GM18870 (cell line): Measurements from ENCODE around the gene LSMEM2.
"Not testable (repeated sequence)": the region's sequence is repeated elsewhere in the genome, so short reads cannot be mapped to it uniquely, and the experiment has no call there.

Experiments used
- ATAC-seq: cut with Tn5 transposase; IDR thresholded peaks from one replicate; pipeline ENCODE4 v1.9.1; 2021; ENCODE audit warnings: moderate library complexity; ENCODE audit not compliant: unreplicated experiment

Gene LSMEM2

DNA sequence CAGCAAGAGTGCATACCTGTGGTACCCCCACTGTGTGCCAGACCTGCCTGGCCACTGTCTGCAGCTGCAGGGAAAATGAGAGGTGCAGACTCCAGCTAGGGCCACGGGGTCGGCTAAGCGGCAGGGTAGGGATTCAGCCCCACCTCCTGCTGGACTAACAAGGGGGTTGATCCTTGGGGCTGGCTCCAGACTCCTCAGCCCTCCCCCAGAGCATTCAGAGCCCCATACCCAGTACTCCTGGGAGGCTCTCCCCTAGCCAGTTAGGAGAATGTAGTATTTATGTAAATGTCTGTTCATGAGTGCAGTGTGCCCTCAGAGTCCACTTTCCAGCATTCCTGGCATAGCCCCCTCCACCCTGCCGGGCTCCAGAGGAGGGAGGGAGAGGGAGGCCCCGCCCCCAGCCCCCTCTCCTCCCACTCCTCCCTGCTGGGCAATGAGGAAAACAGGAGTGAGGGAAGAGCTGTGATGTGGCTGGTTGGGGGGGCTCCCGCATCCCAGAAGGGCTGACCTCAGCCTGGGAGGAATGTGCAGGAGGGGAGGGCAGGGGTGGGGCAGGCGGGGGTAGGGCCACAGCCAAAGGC is 14.4 kb upstream of the LSMEM2 start:
- no peak for ATAC-seq

DNA sequence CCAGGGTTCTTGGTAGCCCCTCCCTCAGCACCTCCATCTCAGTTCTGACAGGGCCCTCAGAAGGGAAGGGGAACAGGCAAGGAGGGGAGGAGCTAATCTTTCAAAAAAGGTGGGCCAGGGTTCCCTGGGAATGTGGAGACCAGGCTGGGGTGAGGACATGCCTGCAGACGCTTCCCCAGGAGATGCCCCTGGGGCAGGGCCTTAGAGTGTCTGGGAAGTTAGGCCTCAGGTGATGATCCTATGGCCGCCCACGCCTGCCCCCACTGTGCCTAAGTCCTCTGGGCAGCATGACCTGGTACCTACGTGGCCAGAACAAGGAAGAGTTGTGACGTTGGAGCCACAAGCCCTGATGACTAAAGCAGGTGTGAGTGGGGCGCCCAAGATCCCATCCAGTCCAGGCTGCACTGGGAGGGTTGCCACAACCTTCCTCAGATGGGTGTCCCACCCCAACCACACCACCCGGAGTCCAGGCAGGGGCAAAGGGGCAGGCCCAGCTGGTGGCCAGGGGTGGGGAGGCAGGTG is 13.9 kb upstream of the LSMEM2 start:
- no peak for ATAC-seq

DNA sequence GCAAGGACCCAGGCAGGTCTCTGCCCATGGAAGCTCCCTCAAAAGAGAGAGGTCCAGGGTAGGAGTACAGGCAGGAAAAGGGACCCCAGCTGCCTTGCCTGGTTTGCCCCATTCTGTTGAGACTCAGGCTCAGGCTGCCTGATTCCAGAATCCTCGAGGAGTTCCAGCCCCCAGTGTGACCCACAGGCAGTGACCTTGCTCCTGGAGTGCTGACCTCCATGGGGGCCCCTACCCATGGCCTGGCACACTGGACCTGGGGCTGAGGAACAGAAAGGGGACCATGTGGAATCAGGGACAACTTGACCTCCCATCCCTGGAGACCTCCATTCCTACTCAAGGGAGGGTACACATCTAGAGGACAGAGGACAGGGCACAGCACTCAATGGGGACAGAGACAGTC is 13.3 kb upstream of the LSMEM2 start:
- ATAC-seq: no peak

DNA sequence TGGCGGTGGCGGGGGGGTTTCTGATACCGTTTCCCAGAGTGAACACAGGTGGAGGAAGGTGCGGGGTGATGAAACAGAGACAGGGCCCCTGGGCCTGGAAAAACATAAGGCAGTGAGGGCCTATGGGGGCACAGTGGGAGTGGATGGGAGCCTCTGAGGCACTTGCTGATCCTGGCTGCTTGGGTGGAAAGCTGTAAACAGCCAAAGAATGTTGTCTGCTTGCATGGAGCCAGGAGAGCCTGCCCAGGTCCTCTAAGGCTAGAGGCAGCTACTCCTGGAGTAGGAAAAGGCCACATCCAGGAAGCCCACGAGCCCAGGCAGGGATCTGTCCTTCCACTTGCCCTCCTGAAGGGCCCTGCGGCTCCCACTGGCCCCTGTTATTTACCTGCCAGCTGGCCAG is 12.9 kb upstream of the LSMEM2 start:
- ATAC-seq: no peak

DNA sequence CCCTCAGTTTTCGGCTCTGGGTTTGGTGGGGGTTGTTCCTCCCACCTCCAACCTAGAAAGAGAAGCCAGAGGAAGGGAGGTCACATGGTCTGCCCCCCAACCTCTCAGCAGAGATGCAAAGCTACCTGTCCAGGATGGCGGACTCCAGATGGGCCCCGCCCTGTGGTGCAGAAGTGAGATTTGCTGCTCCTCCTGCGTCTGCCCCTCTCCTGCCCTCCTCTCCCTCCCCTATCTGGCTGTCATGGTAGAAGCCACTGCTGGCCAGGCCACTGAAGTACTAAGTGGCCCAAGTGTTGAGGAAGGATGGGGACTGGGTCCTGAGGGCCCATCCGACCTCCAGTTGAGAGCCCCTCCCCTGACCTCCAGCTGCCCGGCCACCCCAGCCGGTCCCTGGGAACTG is 12.1 kb upstream of the LSMEM2 start:
- no peak for ATAC-seq

DNA sequence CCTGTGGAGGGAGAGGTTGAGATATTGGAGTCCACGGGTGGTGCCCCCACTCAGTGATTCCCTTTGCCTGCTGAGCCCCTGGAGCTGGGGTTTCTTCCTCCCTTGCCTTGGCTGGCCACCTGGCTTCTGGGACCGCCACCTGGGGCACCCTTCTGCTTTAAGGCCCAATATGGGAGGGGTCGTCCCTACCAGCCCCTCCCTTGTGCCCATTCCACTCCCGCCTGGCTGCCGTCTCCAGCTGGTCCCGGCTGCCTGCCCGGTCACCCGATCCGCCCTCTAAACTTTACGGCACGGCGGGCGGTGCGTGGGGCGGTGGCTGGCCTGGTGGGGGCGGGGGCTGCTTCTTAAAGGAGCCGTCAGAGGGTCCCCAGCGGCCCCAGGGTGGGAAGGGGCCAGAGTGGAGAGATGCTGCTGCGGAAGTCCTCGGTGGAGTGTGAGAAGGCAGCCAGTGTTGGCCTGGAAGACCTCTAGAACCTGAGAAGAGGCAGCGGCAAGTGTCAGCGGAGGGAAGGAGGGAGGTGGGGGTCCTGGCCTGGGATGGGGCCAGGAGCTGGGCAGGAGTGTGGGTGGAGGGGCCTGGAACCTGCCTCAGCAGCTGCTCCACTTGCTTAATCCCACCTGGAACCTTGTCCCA is 11.5 kb upstream of the LSMEM2 start:
- ATAC-seq: no peak

DNA sequence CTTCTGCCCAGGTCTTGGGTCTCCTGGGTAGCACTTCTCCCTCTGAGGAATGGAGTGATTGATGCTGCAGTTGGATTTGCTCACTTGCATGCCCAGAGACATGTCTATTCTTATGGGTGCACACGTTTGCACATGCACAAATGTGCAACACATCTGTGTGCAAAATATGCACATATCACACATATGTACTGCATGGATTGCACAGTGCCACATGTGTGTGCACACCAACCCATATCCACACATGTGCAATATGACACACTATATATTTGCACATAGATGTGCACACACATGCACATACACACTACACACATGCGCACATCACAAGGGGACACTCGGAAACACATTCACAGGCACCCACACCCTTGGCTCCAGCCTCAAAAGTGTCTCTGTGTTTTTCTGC is 10.6 kb upstream of the LSMEM2 start:
- no peak for ATAC-seq

DNA sequence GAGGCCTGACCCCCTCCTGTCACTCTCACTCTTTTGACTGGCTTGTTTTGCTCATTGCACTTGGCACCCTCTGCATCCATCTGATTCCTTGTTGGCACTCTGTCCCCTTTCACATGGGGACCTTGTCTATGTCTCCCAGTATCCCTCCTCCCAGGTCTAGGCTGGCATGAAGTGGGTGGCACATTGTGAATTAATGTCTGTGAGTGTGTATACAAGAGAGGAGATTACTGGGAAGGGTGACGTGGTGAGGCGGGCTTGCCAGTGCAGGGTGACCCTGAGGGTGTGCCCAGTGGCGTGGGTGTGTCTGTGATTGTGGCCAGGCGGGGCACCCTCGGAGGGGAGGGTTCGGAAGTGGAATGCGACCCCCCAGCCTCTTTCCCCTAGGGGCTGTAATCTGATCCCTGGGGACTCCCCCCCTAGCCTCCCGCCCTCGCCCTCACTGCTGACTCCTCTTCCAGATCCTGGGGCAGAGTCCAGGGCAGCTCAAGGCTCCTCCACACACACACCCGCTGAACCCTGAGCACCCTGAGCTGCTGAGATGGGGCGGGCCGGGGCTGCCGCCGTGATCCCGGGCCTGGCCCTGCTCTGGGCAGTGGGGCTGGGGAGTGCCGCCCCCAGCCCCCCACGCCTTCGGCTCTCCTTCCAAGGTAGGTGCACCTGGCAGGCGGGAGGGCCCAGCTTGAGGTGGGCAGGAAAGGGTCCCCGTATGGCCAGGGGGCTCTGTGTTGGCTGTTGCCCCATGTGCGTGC is 10.0 kb upstream of the LSMEM2 start, which contains the start of gene SEMA3B:
Gene SEMA3B, plus strand, starts transcription at position 445 of the 749 bp plus-strand sequence. Its CDS starts 94 bp downstream, at position 539.
- ATAC-seq: no peak

DNA sequence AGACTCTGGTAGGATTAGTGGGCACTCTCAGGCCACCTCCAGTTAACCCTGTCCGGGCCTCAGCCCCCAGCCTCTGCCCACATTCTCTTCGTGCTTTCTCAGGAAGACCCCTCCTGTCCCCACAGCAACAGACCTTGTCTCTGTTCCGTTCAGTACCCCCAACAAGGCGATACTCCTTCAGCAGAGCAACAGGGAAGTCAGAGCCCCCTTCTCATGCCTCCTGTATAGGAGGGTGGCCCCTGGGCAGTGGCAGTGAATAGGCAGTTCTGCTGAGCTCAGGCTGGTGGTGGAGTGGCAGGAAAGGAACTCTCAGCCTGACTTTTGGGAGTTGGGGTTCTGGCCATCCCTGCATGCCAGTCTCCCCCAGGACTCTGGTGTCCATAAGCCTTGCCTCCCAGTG is 9.4 kb upstream of the LSMEM2 start:
- no peak for ATAC-seq

DNA sequence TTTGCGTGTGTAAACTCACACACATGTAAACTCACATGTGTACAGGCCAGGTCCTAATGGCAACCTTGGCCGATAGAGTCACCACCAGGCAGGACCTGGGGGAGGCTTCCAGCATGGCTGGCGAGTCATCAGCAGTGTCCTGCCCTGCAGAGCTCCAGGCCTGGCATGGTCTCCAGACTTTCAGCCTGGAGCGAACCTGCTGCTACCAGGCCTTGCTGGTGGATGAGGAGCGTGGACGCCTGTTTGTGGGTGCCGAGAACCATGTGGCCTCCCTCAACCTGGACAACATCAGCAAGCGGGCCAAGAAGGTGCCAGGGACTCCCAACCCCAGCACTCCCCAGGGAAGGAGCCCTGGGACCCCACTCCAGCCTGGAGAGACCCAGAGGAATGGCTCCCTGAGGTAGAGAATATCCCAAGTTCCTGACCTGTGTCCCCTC is 8.9 kb upstream of the LSMEM2 start:
- no peak for ATAC-seq

DNA sequence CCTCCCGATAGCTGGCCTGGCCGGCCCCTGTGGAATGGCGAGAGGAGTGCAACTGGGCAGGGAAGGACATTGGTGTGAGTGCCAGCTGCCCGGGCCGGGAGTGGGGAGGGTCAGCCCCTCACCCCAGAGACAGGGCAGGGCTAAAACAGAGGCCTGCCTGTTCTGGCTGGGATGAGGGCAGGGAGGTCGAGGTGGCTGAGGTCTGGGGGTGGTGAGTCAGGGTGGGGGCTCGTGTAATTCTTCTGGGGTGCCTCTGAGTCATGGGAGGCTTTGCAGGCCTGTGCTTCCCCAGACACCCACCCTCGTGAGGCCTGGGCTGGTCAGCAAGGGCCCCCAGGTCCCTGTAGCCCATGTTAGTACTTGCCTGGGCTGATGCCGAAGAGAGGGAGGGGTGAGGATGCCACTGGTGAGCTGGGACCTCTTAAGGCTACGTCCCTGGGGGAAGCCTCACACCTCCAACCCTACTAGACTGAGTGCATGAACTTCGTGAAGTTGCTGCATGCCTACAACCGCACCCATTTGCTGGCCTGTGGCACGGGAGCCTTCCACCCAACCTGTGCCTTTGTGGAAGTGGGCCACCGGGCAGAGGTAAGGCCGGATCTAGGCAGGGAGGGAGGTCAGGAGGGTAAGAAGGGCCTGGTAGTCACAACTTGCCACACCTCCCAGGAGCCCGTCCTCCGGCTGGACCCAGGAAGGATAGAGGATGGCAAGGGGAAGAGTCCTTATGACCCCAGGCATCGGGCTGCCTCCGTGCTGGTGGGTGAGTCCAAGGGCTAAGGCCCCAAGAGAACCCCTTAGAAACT is 8.3 kb upstream of the LSMEM2 start:
- no peak for ATAC-seq

DNA sequence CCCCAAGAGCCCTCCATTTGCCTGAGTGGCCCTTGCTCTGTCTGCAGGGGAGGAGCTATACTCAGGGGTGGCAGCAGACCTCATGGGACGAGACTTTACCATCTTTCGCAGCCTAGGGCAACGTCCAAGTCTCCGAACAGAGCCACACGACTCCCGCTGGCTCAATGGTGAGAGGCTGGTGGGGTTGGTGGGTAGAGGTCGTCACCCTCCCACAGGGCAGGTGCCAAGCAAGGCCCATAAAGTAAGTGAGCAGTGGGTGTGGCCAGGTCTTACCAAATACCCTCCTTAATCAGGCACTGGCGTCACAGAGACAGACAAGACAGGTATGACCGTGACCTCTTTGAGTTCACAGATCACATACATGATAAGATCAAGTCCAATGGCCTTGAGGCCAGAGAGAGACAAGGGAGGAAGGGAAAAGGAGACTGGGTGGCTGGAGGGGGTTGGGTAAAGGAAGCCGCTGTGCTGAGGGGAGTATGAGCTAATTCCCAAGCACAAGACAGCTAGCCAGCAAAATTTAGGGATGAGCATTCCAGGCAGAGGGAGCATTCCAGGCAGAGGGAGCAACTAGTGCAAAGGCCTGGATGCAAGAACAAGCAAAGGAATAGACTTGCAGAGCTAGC is 7.5 kb upstream of the LSMEM2 start:
- no peak for ATAC-seq

DNA sequence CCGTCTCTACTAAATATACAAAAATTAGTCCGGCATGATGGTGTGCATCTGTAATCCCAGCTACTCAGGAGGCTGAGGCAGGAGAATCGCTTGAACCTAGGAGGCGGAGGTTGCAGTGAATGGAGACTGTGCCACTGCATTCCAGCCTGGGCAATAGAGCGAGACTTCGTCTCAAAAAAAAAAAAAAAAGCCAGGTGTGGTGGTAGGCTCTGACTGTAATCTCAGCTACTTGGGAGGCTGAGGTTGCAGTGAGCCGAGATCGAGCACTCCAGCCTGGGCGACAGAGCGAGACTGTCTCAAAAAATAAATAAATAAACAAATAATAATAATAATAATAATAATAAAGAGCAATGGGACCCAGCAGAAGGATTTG is 6.4 kb upstream of the LSMEM2 start:
- ATAC-seq: not testable (repeated sequence)

DNA sequence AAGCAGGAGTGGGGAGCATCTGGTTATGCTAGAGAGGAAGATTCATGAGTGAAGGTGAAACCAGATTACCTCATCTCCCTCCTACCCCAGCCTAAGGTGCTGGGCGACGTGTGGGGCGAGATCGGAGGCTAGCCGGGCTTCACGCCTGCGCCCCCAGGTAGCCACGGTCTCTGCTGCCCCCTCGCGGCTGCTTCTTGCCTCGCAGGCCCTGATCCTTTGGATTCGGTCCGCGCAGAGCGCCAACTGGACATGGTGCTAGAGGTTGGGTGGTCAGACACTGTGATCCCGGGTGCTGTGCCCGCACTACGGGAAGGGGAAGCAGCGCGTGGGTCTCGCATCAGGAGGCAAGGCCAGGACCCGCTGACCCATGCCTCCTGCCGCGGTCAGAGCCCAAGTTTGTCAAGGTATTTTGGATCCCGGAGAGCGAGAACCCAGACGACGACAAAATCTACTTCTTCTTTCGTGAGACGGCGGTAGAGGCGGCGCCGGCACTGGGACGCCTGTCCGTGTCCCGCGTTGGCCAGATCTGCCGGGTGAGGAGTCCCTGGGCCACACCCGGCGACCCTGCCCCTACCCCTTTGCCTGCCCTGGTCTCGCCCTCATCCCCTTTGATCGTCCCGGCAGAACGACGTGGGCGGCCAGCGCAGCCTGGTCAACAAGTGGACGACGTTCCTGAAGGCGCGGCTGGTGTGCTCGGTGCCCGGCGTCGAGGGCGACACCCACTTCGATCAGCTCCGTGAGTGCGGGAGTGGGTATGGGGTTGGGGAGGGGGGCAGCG is 5.8 kb upstream of the LSMEM2 start:
- peak; percentile 71 for ATAC-seq

DNA sequence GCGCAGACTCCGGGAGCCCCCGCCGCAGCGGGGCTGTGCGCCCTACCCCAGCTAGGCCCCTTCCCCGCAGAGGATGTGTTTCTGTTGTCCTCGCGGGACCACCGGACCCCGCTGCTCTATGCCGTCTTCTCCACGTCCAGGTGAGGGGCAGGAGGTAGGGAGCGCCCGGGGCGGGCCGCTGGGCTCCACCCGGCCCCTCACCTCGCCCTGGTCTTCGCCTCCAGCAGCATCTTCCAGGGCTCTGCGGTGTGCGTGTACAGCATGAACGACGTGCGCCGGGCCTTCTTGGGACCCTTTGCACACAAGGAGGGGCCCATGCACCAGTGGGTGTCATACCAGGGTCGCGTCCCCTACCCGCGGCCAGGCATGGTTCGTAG is 5.2 kb upstream of the LSMEM2 start:
- no peak for ATAC-seq

DNA sequence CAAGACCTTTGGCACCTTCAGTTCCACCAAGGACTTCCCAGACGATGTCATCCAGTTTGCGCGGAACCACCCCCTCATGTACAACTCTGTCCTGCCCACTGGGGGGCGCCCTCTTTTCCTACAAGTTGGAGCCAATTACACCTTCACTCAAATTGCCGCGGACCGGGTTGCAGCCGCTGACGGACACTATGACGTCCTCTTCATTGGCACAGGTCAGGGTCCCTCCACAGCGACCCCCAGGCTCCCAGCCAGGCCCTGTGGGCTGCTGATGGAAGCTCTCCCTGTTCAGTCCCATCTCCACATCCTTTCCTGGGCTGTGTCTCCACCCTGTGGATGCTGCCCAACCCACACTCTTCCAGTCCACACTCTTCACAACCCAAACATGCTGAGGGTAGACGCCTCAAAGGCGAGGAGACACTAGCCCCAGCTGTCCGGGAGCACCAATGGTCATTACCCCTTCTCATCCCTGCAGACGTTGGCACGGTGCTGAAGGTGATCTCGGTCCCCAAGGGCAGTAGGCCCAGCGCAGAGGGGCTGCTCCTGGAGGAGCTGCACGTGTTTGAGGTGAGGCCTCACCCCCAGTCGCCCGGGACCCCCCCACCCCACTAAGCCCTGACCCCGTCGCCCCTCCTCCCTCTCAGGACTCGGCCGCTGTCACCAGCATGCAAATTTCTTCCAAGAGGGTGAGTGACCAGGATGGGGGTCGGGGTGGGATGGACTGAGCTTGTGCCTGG is 4.3 kb upstream of the LSMEM2 start:
- no peak for ATAC-seq

DNA sequence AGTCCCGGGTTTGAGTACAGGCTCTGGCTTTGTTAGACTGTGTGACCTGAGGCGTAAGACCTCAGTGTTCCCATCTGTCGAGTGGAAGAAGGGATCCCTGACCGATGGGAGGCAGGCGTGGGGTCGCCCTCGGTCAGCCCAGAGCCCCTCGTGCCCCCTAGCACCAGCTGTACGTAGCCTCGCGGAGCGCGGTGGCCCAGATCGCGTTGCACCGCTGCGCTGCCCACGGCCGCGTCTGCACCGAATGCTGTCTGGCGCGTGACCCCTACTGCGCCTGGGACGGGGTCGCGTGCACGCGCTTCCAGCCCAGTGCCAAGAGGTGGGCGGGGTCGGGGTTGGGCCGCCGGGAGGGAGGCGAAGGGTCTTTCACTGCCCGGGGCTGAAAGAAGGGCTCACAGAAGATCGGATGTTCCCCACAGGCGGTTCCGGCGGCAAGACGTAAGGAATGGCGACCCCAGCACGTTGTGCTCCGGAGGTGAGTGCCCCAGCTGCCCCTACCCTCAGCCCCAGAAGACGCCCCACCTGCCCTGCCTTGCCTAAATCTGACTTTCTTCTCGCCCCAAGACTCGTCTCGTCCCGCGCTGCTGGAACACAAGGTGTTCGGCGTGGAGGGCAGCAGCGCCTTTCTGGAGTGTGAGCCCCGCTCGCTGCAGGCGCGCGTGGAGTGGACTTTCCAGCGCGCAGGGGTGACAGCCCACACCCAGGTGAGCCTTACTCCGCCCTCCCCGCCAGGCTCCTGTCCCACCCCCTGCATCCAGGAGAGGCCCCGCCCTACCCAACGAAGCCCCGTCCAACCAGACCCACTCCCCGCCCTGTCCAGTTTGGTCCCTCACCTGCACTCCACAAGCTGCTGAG is 3.5 kb upstream of the LSMEM2 start:
- ATAC-seq: no peak

DNA sequence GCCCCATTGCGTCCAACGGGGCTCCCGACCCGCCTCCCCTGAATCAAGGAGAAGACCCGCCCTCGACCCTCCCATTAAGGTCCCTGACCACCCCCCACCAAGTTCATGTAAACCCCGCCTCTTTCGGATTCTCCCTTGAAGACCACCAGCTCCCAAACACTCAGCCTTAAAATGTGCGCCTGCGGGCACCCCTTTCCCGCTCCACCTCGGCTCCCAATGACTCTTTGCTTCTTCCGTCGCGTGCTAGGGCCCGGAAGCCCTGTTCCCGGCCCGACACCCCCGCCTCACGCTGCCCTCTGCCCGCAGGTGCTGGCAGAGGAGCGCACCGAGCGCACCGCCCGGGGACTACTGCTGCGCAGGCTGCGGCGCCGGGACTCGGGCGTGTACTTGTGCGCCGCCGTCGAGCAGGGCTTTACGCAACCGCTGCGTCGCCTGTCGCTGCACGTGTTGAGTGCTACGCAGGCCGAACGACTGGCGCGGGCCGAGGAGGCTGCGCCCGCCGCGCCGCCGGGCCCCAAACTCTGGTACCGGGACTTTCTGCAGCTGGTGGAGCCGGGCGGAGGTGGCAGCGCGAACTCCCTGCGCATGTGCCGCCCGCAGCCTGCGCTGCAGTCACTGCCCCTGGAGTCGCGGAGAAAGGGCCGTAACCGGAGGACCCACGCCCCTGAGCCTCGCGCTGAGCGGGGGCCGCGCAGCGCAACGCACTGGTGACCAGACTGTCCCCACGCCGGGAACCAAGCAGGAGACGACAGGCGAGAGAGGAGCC is 2.7 kb upstream of the LSMEM2 start:
- ATAC-seq: no peak
